HG03060 (cell line): ENCODE results near the gene AIM2.

ENCODE experiments used
- ATAC-seq: cut with Tn5 transposase; IDR thresholded peaks from one replicate; pipeline ENCODE4 v1.9.1; 2021; ENCODE audit warnings: low read depth, moderate number of reproducible peaks; ENCODE audit not compliant: unreplicated experiment

The AIM2 gene

GRCh38 chr1:159025043-159025442 lies 51.5 kb downstream of the AIM2 start:
- no peak for ATAC-seq

- no peak for ATAC-seq
Measured at GRCh38 chr1:159023723-159024122, 52.8 kb downstream of the AIM2 start.

GRCh38 chr1:159015440-159015909 lies 61.1 kb downstream of the AIM2 start:
- ATAC-seq, result peak; percentile 96

GRCh38 chr1:159014851-159015250 lies 61.7 kb downstream of the AIM2 start:
- no peak for ATAC-seq

GRCh38 chr1:159014003-159014571 lies 62.5 kb downstream of the AIM2 start:
- ATAC-seq, result no peak

- ATAC-seq, result peak; percentile 23
Measured at GRCh38 chr1:159012495-159012894, 64.1 kb downstream of the AIM2 start.
